HG03442 (cell line): ENCODE results near the gene SMYD2.

ENCODE experiments used
- ATAC-seq: cut with Tn5 transposase; IDR thresholded peaks from one replicate; pipeline ENCODE4 v1.9.1; 2021; ENCODE audit warnings: mild to moderate bottlenecking, moderate library complexity; ENCODE audit not compliant: unreplicated experiment

The SMYD2 gene

DNA sequence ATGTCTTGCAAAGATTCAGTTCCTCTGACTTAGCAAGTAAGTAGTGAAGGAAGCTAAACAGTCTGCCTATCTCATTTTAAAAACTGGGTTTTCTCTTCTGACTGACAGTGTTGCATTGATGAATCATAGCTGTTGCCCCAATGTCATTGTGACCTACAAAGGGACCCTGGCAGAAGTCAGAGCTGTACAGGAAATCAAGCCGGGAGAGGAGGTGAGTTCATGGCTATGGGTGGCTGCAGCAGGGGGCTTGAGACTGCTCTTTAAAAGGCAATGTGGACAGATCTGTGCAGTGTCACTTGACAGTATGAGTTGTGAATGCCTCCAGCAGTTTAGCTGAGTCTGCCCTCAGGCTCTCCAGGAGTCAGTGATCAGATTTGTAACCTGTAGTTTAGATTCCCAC lies 46.6 kb downstream of the SMYD2 start:
- no peak for ATAC-seq

DNA sequence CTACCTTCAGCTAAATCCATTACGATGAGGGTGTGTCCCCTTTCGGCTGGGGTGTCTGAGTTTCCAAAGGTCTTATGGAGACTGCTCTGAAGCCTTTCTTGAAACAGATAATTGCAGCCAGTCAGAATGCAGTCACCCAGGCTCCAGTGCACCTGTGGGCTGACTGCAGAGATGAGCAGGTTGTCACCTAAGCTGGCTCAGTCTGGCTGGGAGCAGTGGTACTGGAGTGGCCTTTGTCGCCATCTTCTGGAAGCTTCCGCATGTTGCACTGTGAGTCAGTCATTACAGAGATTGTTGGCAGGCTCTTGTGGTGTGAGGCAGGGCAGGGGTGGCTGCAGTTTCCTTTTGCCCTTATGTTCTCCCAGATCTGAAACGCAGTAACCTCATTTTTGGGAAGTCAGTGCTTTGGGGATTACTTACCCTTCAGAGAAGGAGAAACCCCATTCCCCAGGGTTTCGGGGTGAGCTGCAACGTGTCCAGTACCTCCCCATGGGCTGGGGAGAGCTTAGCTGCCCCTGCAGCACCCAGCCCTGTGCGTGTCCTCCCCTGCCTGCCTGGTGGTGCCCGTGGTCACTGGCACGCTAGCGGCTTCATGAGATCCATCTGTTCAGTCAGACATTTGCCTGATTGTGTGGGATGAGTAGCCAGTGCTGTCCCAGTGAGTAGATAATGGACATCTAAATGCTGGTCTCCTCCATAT lies 48.0 kb downstream of the SMYD2 start:
- peak; percentile 90 for ATAC-seq

DNA sequence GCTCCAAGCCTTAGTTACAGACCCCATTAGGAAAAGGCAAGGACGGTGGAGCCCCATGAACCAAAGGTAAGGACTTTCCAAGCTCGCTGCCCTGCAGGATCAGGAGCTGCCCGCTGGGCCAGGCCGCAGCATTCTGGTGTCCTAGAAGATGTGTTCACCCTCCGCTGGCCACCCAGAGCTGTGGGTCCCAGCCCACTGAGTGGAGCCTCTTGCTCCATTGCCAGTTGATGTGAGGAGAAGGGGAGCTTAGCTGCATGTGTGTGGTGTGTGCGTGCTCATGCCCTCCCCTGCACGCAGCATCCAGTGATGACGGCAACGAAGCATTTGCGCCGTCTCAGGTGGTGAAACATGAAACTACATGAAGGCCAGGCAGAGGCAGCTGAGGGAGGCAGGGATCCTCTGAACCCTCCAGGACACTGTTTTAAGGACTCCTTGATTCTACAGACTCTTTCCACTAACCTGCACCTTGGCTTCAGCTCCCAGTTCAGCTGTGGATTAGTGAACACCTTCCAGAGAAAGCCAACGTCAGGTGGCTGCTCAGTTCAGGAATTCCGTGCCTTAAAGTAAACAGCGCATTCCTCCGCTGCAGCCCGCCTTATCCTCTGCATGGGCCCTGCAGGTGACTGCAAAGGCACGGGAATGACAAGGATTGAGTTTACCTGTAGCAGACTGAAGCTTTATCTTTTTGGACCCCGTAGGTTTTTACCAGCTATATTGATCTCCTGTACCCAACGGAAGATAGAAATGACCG lies 48.7 kb downstream of the SMYD2 start:
- ATAC-seq = no peak

DNA sequence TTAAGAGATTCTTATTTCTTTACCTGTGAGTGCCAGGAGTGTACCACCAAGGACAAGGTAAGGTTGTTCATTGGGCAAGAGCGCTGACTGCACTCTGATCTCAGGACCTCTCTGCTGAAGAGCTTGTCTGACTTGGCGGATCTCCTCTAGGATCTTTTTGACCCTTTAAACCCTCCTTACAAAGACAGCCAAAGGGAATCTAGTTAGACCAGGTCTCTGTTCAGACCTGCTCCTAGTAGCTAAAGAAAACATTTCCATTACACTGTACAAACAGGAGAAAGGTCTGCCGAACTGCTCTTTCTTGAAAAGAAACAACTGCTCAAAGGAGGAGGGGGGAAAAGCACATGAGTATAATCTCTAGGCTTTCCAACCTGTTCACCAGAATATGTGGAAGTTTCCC lies 49.3 kb downstream of the SMYD2 start:
- no peak for ATAC-seq

DNA sequence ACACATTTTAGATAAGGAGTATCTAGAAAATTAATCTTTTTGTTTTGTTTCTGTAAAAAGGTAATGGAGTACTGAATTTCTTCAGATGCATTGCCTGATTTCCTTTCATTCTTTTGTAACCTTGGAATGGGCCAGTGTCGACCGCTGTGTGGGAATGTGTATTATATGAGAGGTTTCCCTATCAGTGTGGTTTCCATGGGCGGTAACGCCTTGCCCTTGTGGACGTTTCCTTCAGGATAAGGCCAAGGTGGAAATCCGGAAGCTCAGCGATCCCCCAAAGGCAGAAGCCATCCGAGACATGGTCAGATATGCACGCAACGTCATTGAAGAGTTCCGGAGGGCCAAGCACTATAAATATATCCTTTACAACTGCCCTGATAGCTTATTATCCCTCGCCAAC lies 49.8 kb downstream of the SMYD2 start:
- no peak for ATAC-seq

DNA sequence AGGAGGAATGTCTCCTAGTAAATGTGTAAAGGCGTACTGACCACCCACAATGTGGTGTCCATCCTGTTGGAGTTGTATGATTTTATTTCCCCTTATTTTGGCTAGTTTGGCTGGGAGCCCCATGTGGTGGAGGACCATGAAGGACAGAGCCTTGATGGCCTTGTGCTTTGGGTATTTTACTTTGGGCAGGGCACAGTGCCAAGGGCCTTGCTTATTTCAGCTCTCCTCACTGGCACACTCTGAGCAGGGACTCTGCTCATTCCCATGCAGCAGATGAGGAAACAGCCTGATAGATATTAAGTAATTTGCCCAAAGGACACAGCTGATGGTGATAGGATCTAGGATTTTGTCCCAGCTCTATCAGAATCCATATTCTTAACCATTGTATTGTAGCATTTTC lies 50.2 kb downstream of the SMYD2 start:
- no peak for ATAC-seq

DNA sequence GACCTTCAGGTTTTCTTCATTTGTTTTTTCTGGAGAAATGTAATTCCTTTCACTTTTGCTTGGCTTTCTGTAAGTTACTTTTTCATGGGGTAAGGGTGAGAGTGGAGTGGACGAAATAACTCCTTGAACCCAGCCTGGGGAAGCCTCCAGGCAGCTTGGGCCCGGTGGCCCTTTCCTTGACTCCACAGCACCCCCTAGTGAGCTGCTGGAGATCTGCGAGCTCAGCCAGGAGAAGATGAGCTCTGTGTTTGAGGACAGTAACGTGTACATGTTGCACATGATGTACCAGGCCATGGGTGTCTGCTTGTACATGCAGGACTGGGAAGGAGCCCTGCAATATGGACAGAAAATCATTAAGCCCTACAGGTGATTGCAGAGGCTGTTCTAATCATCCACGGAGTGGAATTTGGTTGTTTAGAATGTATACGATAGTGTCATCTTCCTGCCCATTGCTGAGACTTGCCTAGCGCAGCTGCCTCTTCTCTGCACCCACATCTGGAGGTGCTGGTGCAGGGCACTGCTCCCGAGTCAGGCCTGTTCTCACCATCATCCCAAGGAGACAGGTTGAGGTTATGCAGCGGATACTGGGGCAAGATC lies 51.0 kb downstream of the SMYD2 start:
- no peak for ATAC-seq

DNA sequence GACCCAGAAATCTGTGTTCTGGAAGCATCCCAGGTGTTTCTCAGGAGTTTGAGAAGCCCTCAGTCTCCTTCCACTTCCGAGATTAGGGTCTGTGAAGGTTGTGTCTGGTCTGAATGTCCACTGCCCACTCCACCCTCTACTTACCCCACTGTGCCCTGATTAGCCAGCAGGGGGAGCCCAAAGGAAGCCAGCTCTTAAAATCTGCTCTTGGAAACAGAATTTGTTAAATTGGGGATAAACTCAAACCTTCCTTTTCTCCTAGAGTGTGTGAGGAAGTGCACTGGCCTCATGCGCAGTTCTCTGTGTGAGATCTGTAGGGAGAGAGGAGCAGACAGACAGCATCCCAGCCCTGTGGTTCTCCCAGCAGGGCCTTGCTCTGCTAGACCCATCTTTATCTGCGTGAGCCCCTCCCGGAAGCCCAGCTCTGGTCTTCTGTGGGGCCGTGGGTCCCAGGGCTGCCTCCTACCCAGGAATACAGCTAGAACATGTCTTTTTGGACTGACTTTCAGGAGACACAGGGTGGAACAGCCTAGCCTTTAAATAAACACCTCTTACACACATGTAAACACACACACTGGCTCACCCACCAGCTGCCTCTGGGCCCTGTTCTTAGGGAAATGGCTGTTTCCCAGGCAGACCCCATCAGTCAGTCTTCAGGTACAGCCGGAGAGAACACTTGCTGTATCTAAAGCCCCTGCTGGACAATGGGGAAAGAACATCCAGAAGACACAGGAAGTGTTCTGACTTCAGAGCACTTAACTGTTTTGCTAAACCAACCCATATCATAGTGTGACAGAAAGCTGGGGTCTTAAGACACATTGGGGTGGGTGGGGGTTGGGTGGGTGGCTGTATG lies 52.2 kb downstream of the SMYD2 start:
- ATAC-seq = no peak

DNA sequence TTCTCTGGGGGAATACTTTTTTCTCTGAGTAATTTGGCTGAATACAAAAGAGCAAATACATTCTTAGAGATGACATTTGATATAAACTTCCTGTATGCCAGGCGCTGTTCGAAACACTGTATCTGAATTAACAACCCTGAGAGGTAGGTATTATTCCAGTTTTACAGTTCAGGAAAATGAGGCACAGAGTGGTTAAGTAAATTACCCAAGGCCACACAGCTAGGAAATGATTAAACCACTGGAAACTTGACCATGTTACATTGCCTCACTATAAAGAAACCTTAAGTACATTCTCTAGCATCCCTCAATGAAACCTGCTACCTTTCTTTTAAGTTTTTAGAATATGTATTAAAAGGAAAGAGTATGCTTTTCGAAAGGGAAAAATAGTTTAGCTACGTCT lies 54.6 kb downstream of the SMYD2 start:
- no peak for ATAC-seq

DNA sequence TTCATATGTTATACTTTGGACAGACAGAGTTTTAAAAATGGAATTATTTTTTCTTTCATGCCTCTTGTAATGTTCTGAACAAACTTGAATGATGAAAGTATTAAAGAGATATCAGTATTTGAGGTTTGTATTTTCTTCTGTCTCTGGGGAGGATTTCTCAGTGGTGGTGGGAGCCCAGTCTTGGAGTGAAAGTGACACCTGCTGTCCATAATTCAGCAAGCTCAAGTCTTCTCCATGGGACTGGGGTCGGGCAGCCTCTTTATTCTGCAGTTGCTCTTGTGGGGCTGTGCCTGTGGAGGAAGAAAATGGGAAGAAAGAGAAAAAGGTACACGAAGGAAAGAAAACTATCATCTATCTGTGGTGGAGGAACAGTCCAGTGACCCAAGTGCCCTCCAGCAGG lies 56.1 kb downstream of the SMYD2 start:
- no peak for ATAC-seq

DNA sequence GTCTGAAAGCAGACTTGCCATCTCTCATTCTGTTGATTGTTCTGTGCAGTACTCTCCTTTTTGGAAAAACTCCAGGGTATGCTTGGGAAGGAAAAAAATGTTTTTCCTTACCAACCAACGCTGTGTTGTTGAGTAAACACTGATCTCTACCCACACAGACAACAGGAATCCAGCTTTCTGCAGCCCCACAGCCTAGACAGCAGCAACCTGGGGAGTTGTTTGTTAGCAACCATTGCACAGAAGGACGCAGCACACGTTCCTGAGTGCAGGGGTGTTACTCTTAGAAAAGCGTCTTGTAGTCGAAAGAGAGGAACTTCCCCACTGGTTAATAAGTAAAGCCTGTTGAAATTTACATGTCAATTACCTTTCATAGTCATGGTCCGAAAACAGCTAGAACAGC lies 56.6 kb downstream of the SMYD2 start:
- ATAC-seq = no peak

DNA sequence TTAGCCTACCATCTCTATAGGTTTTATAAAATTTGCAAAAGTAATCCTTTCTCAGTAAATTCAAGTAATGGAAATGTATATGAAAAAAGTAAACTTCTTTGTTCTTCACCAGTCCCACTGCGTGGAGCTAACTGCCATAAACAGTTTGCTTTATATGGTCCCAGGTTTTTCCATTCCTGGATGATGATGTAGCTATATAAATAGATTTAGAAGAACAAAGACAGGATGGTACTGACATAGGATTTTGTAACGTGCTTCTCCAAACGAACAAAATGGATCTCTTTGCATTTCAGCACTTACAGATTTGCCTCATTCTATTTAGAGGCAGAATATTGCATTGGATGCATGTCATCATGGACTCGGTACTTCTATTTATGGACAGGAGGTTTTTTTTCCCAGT lies 57.3 kb downstream of the SMYD2 start:
- no peak for ATAC-seq

DNA sequence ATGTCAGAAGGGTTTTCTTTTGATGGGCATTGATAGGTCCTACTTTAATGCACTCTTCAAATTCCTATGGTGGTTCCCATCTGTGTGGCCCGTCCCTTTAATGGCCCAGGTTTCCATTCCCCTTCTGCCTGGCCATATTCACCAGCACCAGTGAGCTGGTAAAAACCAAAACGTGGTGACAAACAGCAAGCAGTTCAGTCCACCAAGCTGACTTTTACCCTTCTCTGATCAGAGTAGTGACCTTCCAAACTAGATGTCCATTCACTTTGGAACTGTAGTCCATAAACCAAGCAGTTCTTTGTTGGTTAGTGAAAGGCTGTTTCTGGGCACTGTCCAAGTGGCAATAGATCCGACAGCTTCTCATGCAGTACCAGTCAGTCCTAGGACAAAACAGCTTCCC lies 60.5 kb downstream of the SMYD2 start:
- no peak for ATAC-seq

DNA sequence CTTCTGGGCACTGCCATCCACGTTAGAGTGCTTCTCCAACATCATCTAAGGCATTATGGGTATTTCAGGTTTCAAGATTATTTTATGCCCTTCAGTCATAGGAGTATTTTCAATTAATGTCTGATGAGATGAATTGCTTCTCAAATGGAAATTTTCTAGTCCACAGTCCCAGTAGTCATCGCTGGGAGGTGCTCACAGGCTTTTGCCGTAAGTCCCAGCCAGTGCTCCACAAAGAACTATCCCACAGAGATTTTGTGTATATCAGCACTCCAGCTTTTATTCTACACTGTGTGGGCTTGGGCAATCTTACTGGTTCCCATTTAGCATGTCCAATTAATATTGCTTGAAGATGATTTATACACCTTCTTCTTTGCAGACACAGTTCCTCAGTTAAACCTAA lies 61.0 kb downstream of the SMYD2 start:
- no peak for ATAC-seq

DNA sequence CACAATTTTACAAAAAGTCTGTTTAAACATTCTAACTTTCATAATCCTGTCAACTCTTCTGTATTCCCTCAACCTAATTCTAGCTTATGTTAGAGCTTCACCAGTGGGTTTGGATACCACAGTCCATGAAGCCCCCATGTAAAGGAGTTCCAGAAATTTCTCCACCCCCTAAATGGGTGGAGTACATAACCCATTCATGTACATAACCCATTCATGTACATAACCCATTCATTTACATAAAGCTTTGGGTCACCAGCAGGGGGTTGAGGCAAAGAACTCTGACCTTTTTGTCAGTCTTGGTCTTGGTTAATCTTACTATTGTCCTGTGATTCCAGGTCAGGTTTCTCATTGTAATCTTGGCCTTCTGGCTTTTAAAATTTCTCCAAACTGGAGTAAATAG lies 61.6 kb downstream of the SMYD2 start:
- ATAC-seq = no peak

DNA sequence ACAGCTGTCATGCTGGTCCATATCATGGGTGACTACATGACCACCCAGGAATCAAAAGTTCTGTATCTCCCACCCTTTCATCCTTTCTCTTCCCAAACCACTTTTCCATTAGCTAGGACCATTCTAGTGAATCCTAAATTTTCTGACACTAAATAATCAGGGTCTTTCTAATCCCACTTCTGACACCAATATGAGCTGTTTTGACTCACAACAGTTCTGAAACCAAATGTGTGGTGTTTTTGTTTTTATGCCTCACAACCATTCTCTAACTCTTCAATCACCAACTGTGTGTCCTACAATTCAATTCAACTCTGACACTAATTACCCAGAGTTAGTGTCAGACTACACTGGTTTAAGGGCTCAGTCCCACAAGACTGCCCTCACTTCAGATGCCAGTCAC lies 63.9 kb downstream of the SMYD2 start:
- ATAC-seq = no peak

DNA sequence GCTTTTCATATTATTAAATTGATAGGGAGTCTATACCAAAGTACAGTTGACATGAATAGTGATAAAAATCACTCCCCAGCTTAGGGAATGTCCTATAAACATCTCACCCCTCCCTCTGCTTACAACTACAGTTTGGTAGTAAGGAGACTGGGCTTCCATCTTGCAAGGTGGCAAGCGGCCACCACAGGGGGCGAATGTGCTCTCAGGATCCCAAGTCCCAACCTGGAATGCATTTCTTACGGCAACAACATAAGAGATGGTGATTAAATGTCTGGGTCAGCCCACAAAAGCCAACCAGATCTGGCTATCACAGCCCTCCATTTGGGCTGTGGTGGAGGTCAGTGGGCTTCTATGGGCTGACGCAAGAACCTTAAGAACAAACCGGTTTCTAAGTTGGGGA lies 68.0 kb downstream of the SMYD2 start:
- no peak for ATAC-seq

DNA sequence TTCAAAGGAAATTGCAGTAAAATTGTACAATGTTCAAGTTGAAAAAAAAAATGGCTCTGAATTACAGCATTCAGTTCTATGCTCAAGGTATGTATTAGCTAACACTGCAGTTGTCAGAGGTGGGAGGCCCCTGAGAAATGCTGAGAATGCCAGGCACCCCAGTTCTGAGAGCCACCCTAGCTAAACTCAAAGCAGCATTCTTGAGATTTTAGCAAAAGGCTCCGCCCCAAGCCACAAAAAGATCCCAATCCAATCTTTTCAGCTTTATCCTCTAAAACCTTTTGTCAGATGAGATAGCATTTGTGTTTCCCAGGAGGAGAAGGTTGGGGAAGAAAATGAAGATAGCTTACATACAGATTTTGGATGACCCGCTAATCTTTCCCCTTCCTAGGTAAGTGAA lies 68.8 kb downstream of the SMYD2 start:
- no peak for ATAC-seq

DNA sequence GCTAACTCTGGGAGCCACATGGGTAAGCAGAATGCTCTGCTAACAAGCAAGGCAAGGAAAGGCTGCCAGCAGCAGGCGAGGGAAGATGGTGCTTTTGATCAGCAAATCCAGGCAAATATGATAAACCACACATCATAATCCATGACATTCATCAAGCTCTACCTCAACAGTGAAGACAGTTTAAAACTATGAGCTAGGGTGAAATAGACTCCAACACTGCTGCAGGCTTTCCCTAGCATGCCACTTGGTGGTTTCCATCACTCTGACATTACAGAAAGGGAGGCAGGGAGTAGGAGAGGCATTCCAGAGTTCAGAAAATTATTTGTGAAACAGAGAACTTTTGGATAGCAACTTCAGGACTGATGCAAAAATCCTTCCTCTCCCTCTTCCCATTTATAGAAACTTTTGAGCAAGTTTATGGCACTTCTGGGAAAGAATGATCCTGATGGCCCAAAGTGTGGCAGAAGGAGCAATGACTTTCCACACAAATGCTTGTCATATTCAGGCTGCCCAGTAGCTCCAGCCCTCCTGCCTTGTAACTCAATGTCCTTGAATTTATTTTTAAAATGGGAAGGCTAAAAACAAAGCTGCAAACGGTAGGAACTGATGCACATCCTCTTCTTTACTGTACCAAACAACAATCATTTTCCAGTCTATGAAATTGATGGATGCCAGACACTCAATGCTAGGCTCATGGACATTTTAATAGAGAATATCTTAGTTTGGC lies 70.8 kb downstream of the SMYD2 start:
- ATAC-seq = no peak

DNA sequence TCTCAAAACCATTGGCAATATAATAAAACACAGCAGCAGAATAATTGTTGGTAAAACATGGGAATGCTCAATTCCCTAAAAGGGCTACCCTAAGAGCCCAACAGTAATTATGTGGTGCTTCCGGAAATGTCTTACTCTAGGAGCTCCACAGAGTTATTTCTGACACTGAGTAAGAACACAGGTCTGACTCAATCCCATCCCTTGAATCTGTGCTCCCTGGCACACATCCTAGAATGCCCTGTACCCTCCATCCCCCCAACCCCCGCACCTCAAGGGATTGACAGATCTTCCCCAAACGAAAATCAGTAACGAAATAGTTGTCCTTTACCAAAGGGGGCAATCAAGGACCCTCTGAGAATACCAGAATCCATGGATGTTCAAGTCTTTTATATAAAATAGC lies 71.9 kb downstream of the SMYD2 start:
- no peak for ATAC-seq
